K562 (cell line): Measurements from ENCODE around the gene CSH1. TPM values are rescaled to one million over a fixed set of nuclear protein-coding genes. Genes with fewer than 3 reads are reported as not detected.

Source experiments
- ATAC-seq: fragments of 200-7000 bp; cut with Tn5 transposase; 3 replicates; pipeline ENCODE4 v1.9.1; 2020; ENCODE audit warnings: moderate library complexity
- BruUV-seq: library from RNA; stranded (reverse); fragments of 400-500 nt; replicated peaks from 2 replicates; lab custom pipeline; 2021; lab: Mats Ljungman, UMichigan
- CTCF ChIA-PET: fragments of 300-600 bp; formaldehyde crosslinking; extraction: SDS; loops from one replicate; lab custom pipeline; 2021; ENCODE audit warnings: low intra/inter-chr PET ratio; lab: Yijun Ruan, JAX
- POLR2A ChIA-PET: fragments of 300-600, 350-650 bp; sonication (Branson Sonifier 250); formaldehyde crosslinking; extraction: SDS; loops from one replicate; lab custom pipeline; 2021; ENCODE audit warnings: antibody characterized with exemption, inconsistent platforms; lab: Yijun Ruan, JAX
- DNase-seq, 4 experiments: peaks; one replicate each; pipeline versions ENCODE4 v3.0.0 to v3.0.0-alpha.2; 2011 to 2018; ENCODE audit warnings: low spot score in 3 of 4, mixed read lengths in 3 of 4; ENCODE audit errors: extremely low read depth in 1 of 4
- FAIRE-seq: peaks from 2 replicates; lab custom pipeline; 2011; peaks lifted over from hg19 to GRCh38; lab: Jason Lieb, UNC
- H2AFZ ChIP-seq: 2 replicates; pipeline ENCODE4 v1.6.0; 2011; ENCODE audit warnings: low read depth, low read length, control low read depth, inconsistent platforms
- H3K27ac ChIP-seq: fragments of 200-600 bp; 3 replicates; pipeline ENCODE4 v1.8.0; 2011; ENCODE audit warnings: low read depth, mild to moderate bottlenecking, control low read depth, inconsistent platforms, low read length, moderate library complexity, mixed read lengths; ENCODE audit errors: extremely low read depth
- H3K27me3 ChIP-seq, 2 experiments: fragments of 300-600 bp in 1 of 2; 2 replicates in 1 of 2; 3 replicates in 1 of 2; pipeline versions ENCODE4 v1.6.0 to v1.8.0; 2011; ENCODE audit warnings: inconsistent platforms in 2 of 2, low read length in 2 of 2, mild to moderate bottlenecking in 1 of 2, mixed read lengths in 1 of 2, moderate library complexity in 1 of 2; ENCODE audit not compliant: control insufficient read depth in 2 of 2, insufficient read depth in 2 of 2
- H3K36me3 ChIP-seq: fragments of 300-600 bp; 3 replicates; pipeline ENCODE4 v1.8.0; 2011; ENCODE audit warnings: mild to moderate bottlenecking, low read length, inconsistent platforms; ENCODE audit not compliant: control insufficient read depth, insufficient read depth
- H3K4me1 ChIP-seq, 2 experiments: fragments of 200-600 bp in 1 of 2; replicated peaks in 1 of 2; 2 replicates in 1 of 2; 3 replicates in 1 of 2; pipeline versions ENCODE4 v1.5.1 to v1.8.0; 2011; ENCODE audit warnings: inconsistent platforms in 2 of 2, low read length in 2 of 2, mild to moderate bottlenecking in 1 of 2, mixed read lengths in 1 of 2, moderate library complexity in 1 of 2; ENCODE audit not compliant: control insufficient read depth in 2 of 2, insufficient read depth in 2 of 2
- H3K4me2 ChIP-seq: 2 replicates; pipeline ENCODE4 v1.6.1; 2011; ENCODE audit warnings: low read length, control low read depth, inconsistent platforms, mixed read lengths; ENCODE audit not compliant: insufficient read depth
- H3K4me3 ChIP-seq: fragments of 200-600 bp; sonication (generic), shearing (Covaris generic); 2 replicates; pipeline ENCODE4 v1.5.1; 2016; ENCODE audit warnings: control low read depth, inconsistent platforms
- H3K79me2 ChIP-seq: fragments of 200-600 bp; 3 replicates; pipeline ENCODE4 v1.8.0; 2011; ENCODE audit warnings: low read length, inconsistent platforms; ENCODE audit not compliant: control insufficient read depth, insufficient read depth
- H3K9ac ChIP-seq, 2 experiments: 2 replicates each; pipeline versions ENCODE4 v1.6.0 to v1.6.1; 2011; ENCODE audit warnings: low read depth in 2 of 2, low read length in 2 of 2, control low read depth in 1 of 2, inconsistent platforms in 1 of 2, mild to moderate bottlenecking in 1 of 2, mixed read lengths in 1 of 2; ENCODE audit not compliant: insufficient read depth in 1 of 2
- H3K9me1 ChIP-seq: one replicate; pipeline ENCODE4 v1.6.0; 2011; ENCODE audit warnings: inconsistent platforms, mild to moderate bottlenecking, low read length, moderate library complexity; ENCODE audit not compliant: control insufficient read depth, insufficient read depth
- H3K9me3 ChIP-seq: replicated peaks from 2 replicates; pipeline ENCODE4 v1.5.1; 2011; ENCODE audit warnings: low read depth, low read length, inconsistent platforms; ENCODE audit not compliant: control insufficient read depth, insufficient read depth
- H4K20me1 ChIP-seq: replicated peaks from 2 replicates; pipeline ENCODE4 v1.6.1; 2011; ENCODE audit warnings: low read length, inconsistent platforms, mixed read lengths; ENCODE audit not compliant: control insufficient read depth, insufficient read depth
- CEBPB ChIP-seq: fragments of 450-650 bp; IDR thresholded peaks from 2 replicates; pipeline ENCODE4 v1.6.1; 2016; ENCODE audit warnings: missing genetic modification characterization, missing compliant biosample characterization
- CEBPG ChIP-seq, 3 experiments: fragments of 200-800 bp in 1 of 3; sonication (Bioruptor generic) in 1 of 3; sonication (generic) in 1 of 3; formaldehyde crosslinking in 1 of 3; IDR thresholded peaks in 2 of 3; conservative IDR thresholded peaks in 1 of 3; 2 replicates each; pipeline versions ENCODE4 v1.6.1 to v1.8.0; 2016 to 2022; ENCODE audit warnings: missing compliant biosample characterization in 2 of 3, missing genetic modification characterization in 2 of 3, mild to moderate bottlenecking in 1 of 3, missing genetic modification reagents in 1 of 3
- MEIS2 ChIP-seq: fragments of 450-650 bp; IDR thresholded peaks from 2 replicates; pipeline ENCODE4 v1.6.1; 2014; ENCODE audit warnings: mild to moderate bottlenecking; ENCODE audit not compliant: partially characterized antibody
- THRAP3 ChIP-seq: fragments of 450-650 bp; IDR thresholded peaks from 2 replicates; pipeline ENCODE4 v1.6.1; 2016; ENCODE audit warnings: mild to moderate bottlenecking, inconsistent platforms, borderline replicate concordance
- WGBS: fragments of 100-300 bp; shearing (Covaris generic); methylation state at CpG from one replicate; pipeline ENCODE4 v1.1.6; 2016; ENCODE audit warnings: low coverage, mixed read lengths; ENCODE audit not compliant: insufficient coverage; ENCODE audit errors: missing lambda C conversion rate; 5-methylcytosine and 5-hydroxymethylcytosine counted together
- in situ Hi-C: fragments of 300-500 bp; cut with MboI; formaldehyde crosslinking; loops from 4 replicates; pipeline ENCODE4 v1.15.0; 2018; ENCODE audit warnings: inconsistent platforms, mixed read lengths
- intact Hi-C: fragments of 100-400 bp; cut with micrococcal nuclease; formaldehyde crosslinking; loops from 2 replicates; pipeline ENCODE4 v1.14.2; 2022
- polyA plus RNA-seq, 8 experiments: library from polyadenylated mRNA; depleted of rRNA in 4 of 8; stranded (reverse) in 5 of 8; unstranded in 3 of 8; fragments of >200 nt; fragmentation: Nextera tagmentation in 2 of 8; fragmentation: Illumina TruSeq in 1 of 8; extraction: Ambion mirVana in 2 of 8; extraction: Trizol in 1 of 8; gene quantifications; 2 replicates each; pipeline versions ENCODE4 v1.2.1 to v1.2.3, GENCODE V29; 2011 to 2014; ENCODE audit warnings: inconsistent platforms in 1 of 8, missing spikeins in 1 of 8
- small RNA-seq: library from RNA; depleted of rRNA; stranded (forward); fragments of <200 nt; gene quantifications from one replicate; pipeline ENCODE3, GENCODE V24; 2014
- total RNA-seq, 7 experiments: library from RNA; depleted of rRNA in 6 of 7; stranded (reverse); fragments of >200 nt in 6 of 7; fragmentation: Illumina TruSeq in 2 of 7; extraction: Trizol in 2 of 7; gene quantifications; 2 replicates each; pipeline versions ENCODE4 v1.2.1 to v1.2.3, GENCODE V29; 2011 to 2021; ENCODE audit warnings: low replicate concordance in 1 of 7

The CSH1 gene
- total and polyA plus RNA-seq, 9 of the 15 experiments (the other 6 are each of a cell fraction or from before 2014, with no cell fraction given), result not detected

DNA sequence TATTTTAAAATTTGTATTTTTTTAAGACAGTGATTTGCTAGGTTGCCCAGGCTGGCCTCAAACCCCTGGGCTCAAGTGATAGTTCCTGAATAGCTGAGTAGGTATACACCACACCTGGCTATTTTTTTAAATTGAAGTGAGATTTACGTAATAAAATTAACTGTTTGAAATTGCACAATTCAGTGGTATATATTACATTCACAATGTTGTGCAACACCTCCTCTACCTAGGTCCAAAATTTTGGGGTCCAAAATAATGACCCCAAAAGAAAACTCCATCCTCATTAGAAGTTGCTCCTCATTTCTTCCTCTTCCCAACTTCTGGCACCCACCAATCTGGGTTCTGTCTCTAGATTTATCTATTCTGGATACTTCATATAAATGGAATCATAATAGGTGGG is 50.9 kb downstream of the CSH1 start:
- FAIRE-seq, result no peak
- POLR2A ChIA-PET, result no interaction called here
- Histone ChIP-seq H4K20me1 (no peaks in the 10 kb centered on the region), H3K4me1 (peaks cover 28 to 49% of the 10 kb centered on the region in 2 experiments), H3K4me2 (no peak overlapping the region), H3K4me3 (no peak overlapping the region), H3K27me3 (no peaks in the 10 kb centered on the region), H3K27ac (no peak overlapping the region), H2AFZ (no peak overlapping the region), H3K36me3 (peaks cover 7% of the 10 kb centered on the region; the same call in 1 of the 3 replicates), H3K79me2 (peaks cover 39% of the 10 kb centered on the region), H3K9me3 (0 out of 2 replicates have a peak, but pooled peaks cover 2% of the 10 kb centered on the region), H3K9me1 (no peaks in the 10 kb centered on the region), H3K9ac (no peak overlapping the region)
- intact Hi-C loops, result loop anchor here (10.0 kb wide), 2 partner anchors 221 to 411 kb away; partner anchors contain the start of gene MAP3K3
- no TSS peak for BruUV-seq
- TF ChIP-seq CEBPG (CRISPR knock-in tag; IDR thresholded peaks at IDR 0.05) (no peak), CEBPG (tag; conservative IDR thresholded peaks at IDR 0.05 in 1 of 2, IDR thresholded peaks at IDR 0.05 in 1 of 2) (peak; percentile 62 to 76), CEBPB (tag) (peak; percentile 84), MEIS2 (no peak), THRAP3 (no peak)
- CTCF ChIA-PET, result no interaction called here
- 67% methylated on average over 1 of the region's 1 CpG for WGBS
- no peak for DNase-seq
- in situ Hi-C loops, result loop anchor here (25.0 kb wide), 1 partner anchor 408 kb away; the partner anchor contains the start of gene CYB561
- ATAC-seq, result no peak

Small RNA genes within 50 kb of the gene (small RNA-seq; reads per million reads assigned to genes)
- gene AC040958.1 (not detected), gene AC127029.1 (not detected), gene GH1 (not detected)

Other genes with a start within 250 kb of the CSH1 start
Only the 7 nearest of the 16 such genes appear.
- 54.9 and 65.6 TPM in 2 replicates for gene FTSJ3, start 68.9 kb downstream of the CSH1 start, total RNA-seq (2014; rRNA removed)
- gene FTSJ3, start 68.9 kb downstream of the CSH1 start, total RNA-seq (2014; rRNA removed; fragmentation: Illumina TruSeq; extraction: Trizol), result 50.1 and 54.0 TPM in 2 replicates
- gene FTSJ3, start 68.9 kb downstream of the CSH1 start, total RNA-seq (2015; rRNA removed; fragmentation: Illumina TruSeq; extraction: Trizol), result 60.7 and 62.2 TPM in 2 replicates
- 46.1 and 51.8 TPM in 2 replicates for gene FTSJ3, start 68.9 kb downstream of the CSH1 start, total RNA-seq (2021)
- gene FTSJ3, start 68.9 kb downstream of the CSH1 start, polyA plus RNA-seq (2011; rRNA removed), result 36.0 and 42.1 TPM in 2 replicates
- gene FTSJ3, start 68.9 kb downstream of the CSH1 start, polyA plus RNA-seq (2014; fragmentation: Illumina TruSeq; extraction: Trizol), result 52.6 and 56.6 TPM in 2 replicates
- gene FTSJ3, start 68.9 kb downstream of the CSH1 start, polyA plus RNA-seq (2014; fragmentation: Nextera tagmentation; extraction: Ambion mirVana), result 10 to 100 TPM; 18.0 to 49.3 TPM
- 48.5 and 52.4 TPM in 2 replicates for gene FTSJ3, start 68.9 kb downstream of the CSH1 start, polyA plus RNA-seq (2014; rRNA removed)
- gene SMARCD2, start 53.9 kb downstream of the CSH1 start, total RNA-seq (2014; rRNA removed), result 114 and 126 TPM in 2 replicates
- gene SMARCD2, start 53.9 kb downstream of the CSH1 start, total RNA-seq (2014; rRNA removed; fragmentation: Illumina TruSeq; extraction: Trizol), result 62.5 and 73.1 TPM in 2 replicates
- gene SMARCD2, start 53.9 kb downstream of the CSH1 start, total RNA-seq (2015; rRNA removed; fragmentation: Illumina TruSeq; extraction: Trizol), result 90.3 and 91.1 TPM in 2 replicates
- 92.0 and 101 TPM in 2 replicates for gene SMARCD2, start 53.9 kb downstream of the CSH1 start, total RNA-seq (2021)
- 86.3 and 101 TPM in 2 replicates for gene SMARCD2, start 53.9 kb downstream of the CSH1 start, polyA plus RNA-seq (2011; rRNA removed)
- 94.8 and 110 TPM in 2 replicates for gene SMARCD2, start 53.9 kb downstream of the CSH1 start, polyA plus RNA-seq (2014; fragmentation: Illumina TruSeq; extraction: Trizol)
- gene SMARCD2, start 53.9 kb downstream of the CSH1 start, polyA plus RNA-seq (2014; fragmentation: Nextera tagmentation; extraction: Ambion mirVana), result 1 to 10 TPM; 1.7 to 5.7 TPM
- gene SMARCD2, start 53.9 kb downstream of the CSH1 start, polyA plus RNA-seq (2014; rRNA removed), result 84.2 and 95.7 TPM in 2 replicates
- gene CSH2, start 22.9 kb downstream of the CSH1 start, total RNA-seq (2014; rRNA removed), result not detected in 2 replicates
- not detected in 2 replicates for gene CSH2, start 22.9 kb downstream of the CSH1 start, total RNA-seq (2014; rRNA removed; fragmentation: Illumina TruSeq; extraction: Trizol)
- gene CSH2, start 22.9 kb downstream of the CSH1 start, total RNA-seq (2015; rRNA removed; fragmentation: Illumina TruSeq; extraction: Trizol), result not detected in 2 replicates
- gene CSH2, start 22.9 kb downstream of the CSH1 start, total RNA-seq (2021), result not detected in 2 replicates
- gene CSH2, start 22.9 kb downstream of the CSH1 start, polyA plus RNA-seq (2011; rRNA removed), result not detected in 2 replicates
- gene CSH2, start 22.9 kb downstream of the CSH1 start, polyA plus RNA-seq (2014; fragmentation: Illumina TruSeq; extraction: Trizol), result not detected in 2 replicates
- not detected for gene CSH2, start 22.9 kb downstream of the CSH1 start, polyA plus RNA-seq (2014; fragmentation: Nextera tagmentation; extraction: Ambion mirVana)
- gene CSH2, start 22.9 kb downstream of the CSH1 start, polyA plus RNA-seq (2014; rRNA removed), result not detected in 2 replicates
- not detected in 2 replicates for gene GH2, start 14.6 kb downstream of the CSH1 start, total RNA-seq (2014; rRNA removed)
- gene GH2, start 14.6 kb downstream of the CSH1 start, total RNA-seq (2014; rRNA removed; fragmentation: Illumina TruSeq; extraction: Trizol), result not detected in 2 replicates
- not detected in 2 replicates for gene GH2, start 14.6 kb downstream of the CSH1 start, total RNA-seq (2015; rRNA removed; fragmentation: Illumina TruSeq; extraction: Trizol)
- gene GH2, start 14.6 kb downstream of the CSH1 start, total RNA-seq (2021), result not detected in 2 replicates
- not detected in 2 replicates for gene GH2, start 14.6 kb downstream of the CSH1 start, polyA plus RNA-seq (2011; rRNA removed)
- gene GH2, start 14.6 kb downstream of the CSH1 start, polyA plus RNA-seq (2014; fragmentation: Illumina TruSeq; extraction: Trizol), result not detected in 2 replicates
- gene GH2, start 14.6 kb downstream of the CSH1 start, polyA plus RNA-seq (2014; fragmentation: Nextera tagmentation; extraction: Ambion mirVana), result not detected
- gene GH2, start 14.6 kb downstream of the CSH1 start, polyA plus RNA-seq (2014; rRNA removed), result 0.18 TPM in 1 of 2 replicates, not detected in the other
- not detected in 2 replicates for gene CSHL1, start 14.7 kb upstream of the CSH1 start, total RNA-seq (2014; rRNA removed)
- not detected in 2 replicates for gene CSHL1, start 14.7 kb upstream of the CSH1 start, total RNA-seq (2014; rRNA removed; fragmentation: Illumina TruSeq; extraction: Trizol)
- not detected in 2 replicates for gene CSHL1, start 14.7 kb upstream of the CSH1 start, total RNA-seq (2015; rRNA removed; fragmentation: Illumina TruSeq; extraction: Trizol)
- not detected in 2 replicates for gene CSHL1, start 14.7 kb upstream of the CSH1 start, total RNA-seq (2021)
- not detected in 2 replicates for gene CSHL1, start 14.7 kb upstream of the CSH1 start, polyA plus RNA-seq (2011; rRNA removed)
- gene CSHL1, start 14.7 kb upstream of the CSH1 start, polyA plus RNA-seq (2014; fragmentation: Illumina TruSeq; extraction: Trizol), result not detected in 2 replicates
- not detected for gene CSHL1, start 14.7 kb upstream of the CSH1 start, polyA plus RNA-seq (2014; fragmentation: Nextera tagmentation; extraction: Ambion mirVana)
- not detected in 2 replicates for gene CSHL1, start 14.7 kb upstream of the CSH1 start, polyA plus RNA-seq (2014; rRNA removed)
- not detected in 2 replicates for gene GH1, start 22.3 kb upstream of the CSH1 start, total RNA-seq (2014; rRNA removed)
- not detected in 2 replicates for gene GH1, start 22.3 kb upstream of the CSH1 start, total RNA-seq (2014; rRNA removed; fragmentation: Illumina TruSeq; extraction: Trizol)
- gene GH1, start 22.3 kb upstream of the CSH1 start, total RNA-seq (2015; rRNA removed; fragmentation: Illumina TruSeq; extraction: Trizol), result not detected in 2 replicates
- not detected in 2 replicates for gene GH1, start 22.3 kb upstream of the CSH1 start, total RNA-seq (2021)
- not detected in 2 replicates for gene GH1, start 22.3 kb upstream of the CSH1 start, polyA plus RNA-seq (2011; rRNA removed)
- gene GH1, start 22.3 kb upstream of the CSH1 start, polyA plus RNA-seq (2014; fragmentation: Illumina TruSeq; extraction: Trizol), result not detected in 2 replicates
- gene GH1, start 22.3 kb upstream of the CSH1 start, polyA plus RNA-seq (2014; fragmentation: Nextera tagmentation; extraction: Ambion mirVana), result not detected
- not detected in 2 replicates for gene GH1, start 22.3 kb upstream of the CSH1 start, polyA plus RNA-seq (2014; rRNA removed)
- not detected in 2 replicates for gene CD79B, start 35.8 kb upstream of the CSH1 start, total RNA-seq (2014; rRNA removed)
- 0.44 TPM in 1 of 2 replicates, not detected in the other for gene CD79B, start 35.8 kb upstream of the CSH1 start, total RNA-seq (2014; rRNA removed; fragmentation: Illumina TruSeq; extraction: Trizol)
- not detected in 2 replicates for gene CD79B, start 35.8 kb upstream of the CSH1 start, total RNA-seq (2015; rRNA removed; fragmentation: Illumina TruSeq; extraction: Trizol)
- gene CD79B, start 35.8 kb upstream of the CSH1 start, total RNA-seq (2021), result 0.38 and 0.62 TPM in 2 replicates
- gene CD79B, start 35.8 kb upstream of the CSH1 start, polyA plus RNA-seq (2011; rRNA removed), result 0.34 and 0.50 TPM in 2 replicates
- 0.12 and 0.39 TPM in 2 replicates for gene CD79B, start 35.8 kb upstream of the CSH1 start, polyA plus RNA-seq (2014; fragmentation: Illumina TruSeq; extraction: Trizol)
- under 1 TPM; 0.15 to 0.18 TPM for gene CD79B, start 35.8 kb upstream of the CSH1 start, polyA plus RNA-seq (2014; fragmentation: Nextera tagmentation; extraction: Ambion mirVana)
- gene CD79B, start 35.8 kb upstream of the CSH1 start, polyA plus RNA-seq (2014; rRNA removed), result 0.57 TPM in 1 of 2 replicates, not detected in the other